GM20431 (cell line): ENCODE results near the gene GMEB2.
"Not testable (repeated sequence)": the region's sequence is repeated elsewhere in the genome, so short reads cannot be mapped to it uniquely, and the experiment has no call there.

Experiments used
- in situ Hi-C: fragments of 300-500 bp; cut with MseI, MboI; formaldehyde crosslinking; loops from one replicate; pipeline ENCODE4 v1.15.0; 2020; ENCODE audit warnings: low sequenced_read_pairs; ENCODE audit not compliant: unreplicated experiment

GMEB2 gene

DNA sequence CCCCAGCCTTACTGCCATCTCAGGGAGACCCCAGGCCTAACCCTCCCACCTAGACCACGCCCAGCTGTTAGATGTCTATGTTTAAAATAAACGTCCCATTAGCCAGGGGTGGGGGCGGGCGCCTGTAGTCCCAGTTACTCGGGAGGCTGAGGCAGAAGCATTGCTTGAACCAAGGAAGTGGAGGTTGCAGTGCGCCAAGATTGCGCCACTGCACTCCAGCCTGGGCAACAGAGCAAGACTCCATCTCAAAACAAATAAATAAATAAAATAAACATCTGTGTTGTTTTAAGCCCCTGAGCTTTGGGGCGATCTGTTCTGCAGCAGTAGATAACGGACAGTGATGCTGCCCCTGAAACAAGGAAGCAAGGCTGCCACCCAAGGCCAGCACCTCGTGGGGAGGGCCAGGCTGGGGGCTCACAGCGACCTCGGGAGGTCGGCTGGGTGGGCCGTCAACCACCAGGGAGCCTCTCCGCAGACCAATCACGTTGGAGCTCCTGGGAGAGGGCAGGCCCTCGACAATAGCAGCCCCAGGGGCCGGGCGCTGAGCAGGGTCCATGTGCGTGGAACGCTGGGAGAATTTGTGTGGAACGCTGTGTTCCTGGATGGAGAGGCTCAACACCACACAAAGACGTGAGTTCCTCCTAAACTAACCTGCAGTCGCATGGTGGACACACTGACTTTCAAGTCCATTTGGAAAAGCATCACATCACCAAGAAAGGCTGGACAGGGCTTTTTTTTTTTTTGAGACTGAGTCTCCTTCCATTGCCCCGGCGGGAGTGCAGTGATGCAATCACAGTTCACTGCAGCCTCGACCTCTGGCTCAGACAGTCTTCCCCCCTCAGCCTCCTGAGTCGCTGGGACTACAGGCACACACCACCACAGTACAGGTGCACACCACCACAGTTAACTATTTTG is 51.8 kb downstream of the GMEB2 start:
- in situ Hi-C loops, result no loop called here

DNA sequence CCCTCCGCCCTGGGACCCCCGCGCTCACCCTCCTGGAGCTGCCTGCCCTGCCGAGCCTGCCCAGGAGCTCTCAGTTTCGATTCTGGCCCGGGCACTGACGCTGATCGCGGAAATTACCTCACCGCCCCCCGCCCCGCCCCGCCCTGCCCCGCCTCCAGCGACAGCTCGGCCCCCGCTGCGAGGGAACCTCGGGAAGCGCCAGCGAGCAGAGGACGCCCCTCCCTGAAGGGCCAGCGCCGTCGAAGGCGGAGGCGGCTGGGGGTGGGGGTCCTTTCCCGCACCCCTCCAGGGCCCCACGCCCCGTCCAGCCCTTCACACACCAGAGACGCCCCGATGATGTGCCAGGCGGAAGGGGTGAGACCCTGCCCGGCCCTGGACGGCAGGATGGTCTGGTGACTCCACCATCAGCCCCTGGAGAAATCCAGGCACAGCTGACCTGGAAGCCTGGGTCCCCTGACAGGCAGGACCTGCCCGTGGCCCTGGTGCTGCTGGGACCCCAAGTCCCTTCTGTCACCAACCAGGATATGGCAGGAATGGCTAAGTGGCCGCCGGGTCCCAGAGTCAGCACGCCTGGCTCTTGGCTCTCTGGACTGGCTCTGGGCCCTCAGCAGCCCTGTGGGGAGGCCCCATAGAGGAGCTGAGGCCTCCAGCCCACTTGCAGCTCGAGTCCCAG is 52.6 kb downstream of the GMEB2 start, which contains the start of gene HELZ2:
Gene HELZ2 (minus strand): TSS at position 84 of the 673 bp plus-strand sequence. CDS start 1,854 bp downstream, outside the sequence.
- in situ Hi-C loops, result no loop called here

DNA sequence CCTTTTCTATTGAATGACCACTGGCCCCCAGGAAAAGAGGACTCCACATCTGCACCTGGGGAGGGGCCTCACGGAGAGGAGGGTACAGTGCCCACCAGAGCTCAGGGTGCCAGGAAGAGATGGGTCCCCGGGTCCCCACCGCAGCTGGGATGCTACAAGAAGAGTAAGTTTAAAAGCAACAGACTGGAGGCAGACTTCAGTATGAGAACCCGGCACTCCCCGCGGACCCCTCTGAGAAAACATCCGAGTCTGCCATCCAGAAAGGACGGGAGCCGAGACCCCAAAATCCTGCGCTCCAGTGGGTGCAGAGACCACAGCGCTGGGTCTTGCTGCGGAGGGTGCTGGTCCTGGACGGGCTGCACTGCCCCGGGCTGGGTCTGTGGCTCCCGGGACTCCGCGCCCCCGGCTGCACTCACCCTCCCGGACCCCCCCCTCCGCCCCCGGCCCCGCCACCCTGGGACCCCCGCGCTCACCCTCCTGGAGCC is 53.2 kb downstream of the GMEB2 start:
- in situ Hi-C loops, result no loop called here

DNA sequence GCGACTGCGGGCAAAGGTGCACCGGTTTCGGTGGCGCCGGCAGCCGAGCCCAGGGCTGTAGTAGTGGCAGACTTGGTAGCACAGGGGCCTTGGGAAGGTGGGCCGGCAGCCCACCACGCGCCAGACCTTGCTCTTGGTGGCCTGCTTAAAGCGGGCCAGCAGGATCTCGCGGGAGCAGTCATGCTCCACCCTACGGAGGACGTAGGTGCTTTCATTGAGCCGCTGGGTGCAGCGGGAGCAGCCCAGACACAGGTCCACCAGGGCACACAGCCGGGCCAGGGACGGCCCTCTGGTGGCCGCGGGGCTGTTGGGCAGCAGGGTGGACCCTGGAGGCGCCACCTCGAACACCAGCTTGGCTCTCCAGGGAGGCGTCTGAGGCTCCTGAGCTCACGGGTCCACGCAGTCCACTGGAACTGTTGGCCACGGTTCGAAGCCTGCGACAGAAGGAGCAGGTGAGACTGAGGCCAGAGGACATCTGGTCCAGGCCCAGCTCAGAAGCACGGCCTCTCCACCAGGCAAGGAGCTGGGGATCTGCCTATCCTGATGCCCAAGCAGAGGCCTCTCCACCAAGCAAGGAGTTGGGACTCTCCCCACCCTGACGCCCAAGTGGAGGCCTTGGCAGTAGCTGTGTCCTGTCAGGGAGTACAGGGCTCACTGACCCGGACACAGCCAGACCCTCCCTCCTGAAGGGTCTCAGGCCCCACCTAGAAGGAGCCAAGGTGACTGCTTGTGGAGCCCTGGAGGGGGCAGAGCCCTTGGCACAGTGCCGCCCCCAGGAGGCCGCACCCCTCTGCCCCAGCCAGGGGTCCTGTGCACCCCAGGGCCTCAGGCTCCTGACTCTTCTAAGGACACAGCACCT is 53.9 kb downstream of the GMEB2 start:
- in situ Hi-C loops, result no loop called here

DNA sequence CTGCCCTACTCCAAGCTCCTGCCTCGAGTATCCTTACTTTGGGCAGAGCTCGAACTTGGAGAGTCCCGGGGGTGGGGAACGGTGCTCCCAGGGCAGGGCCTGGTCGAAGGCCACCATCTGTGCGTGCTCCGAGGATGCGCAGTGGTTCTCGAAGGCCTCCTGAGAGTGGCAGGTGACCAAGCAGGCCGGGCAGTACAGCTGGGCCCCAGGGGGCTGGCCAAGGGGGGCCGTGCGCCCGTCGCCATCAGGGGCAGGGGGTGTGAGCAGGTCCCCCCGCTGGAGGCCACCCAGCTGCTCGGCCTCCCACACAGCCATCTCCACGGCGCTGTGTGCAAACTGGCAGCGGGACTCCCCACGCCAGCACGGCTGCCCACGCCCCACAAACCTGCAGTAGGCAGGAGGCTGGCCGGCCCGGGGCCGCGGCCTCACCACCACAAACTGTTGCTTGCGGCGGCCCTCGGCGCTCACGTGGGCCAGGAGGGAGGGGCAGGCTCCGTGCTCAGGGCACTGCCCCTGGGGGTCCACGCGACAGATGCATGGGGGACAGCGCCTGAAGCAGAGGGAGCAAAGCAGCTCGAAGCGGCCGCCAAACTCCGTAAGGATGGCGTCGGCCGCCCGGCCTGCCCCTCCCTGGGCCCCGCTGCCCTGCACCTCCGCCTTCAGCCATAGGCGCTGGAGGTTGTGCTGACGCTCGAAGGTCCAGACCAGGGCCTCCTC is 54.7 kb downstream of the GMEB2 start:
- in situ Hi-C loops, result no loop called here

DNA sequence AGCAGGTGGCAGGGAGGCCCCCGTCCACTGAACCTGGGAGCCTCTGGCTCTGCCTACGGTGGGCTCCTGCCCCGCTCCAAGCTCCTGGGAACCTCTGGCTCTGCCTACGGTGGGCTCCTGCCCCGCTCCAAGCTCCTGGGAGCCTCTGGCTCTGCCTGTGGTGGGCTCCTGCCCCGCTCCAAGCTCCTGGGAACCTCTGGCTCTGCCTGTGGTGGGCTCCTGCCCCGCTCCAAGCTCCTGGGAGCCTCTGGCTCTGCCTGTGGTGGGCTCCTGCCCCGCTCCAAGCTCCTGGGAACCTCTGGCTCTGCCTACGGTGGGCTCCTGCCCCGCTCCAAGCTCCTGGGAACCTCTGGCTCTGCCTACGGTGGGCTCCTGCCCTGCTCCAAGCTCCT is 55.8 kb downstream of the GMEB2 start:
- in situ Hi-C loops, result not testable (repeated sequence)

DNA sequence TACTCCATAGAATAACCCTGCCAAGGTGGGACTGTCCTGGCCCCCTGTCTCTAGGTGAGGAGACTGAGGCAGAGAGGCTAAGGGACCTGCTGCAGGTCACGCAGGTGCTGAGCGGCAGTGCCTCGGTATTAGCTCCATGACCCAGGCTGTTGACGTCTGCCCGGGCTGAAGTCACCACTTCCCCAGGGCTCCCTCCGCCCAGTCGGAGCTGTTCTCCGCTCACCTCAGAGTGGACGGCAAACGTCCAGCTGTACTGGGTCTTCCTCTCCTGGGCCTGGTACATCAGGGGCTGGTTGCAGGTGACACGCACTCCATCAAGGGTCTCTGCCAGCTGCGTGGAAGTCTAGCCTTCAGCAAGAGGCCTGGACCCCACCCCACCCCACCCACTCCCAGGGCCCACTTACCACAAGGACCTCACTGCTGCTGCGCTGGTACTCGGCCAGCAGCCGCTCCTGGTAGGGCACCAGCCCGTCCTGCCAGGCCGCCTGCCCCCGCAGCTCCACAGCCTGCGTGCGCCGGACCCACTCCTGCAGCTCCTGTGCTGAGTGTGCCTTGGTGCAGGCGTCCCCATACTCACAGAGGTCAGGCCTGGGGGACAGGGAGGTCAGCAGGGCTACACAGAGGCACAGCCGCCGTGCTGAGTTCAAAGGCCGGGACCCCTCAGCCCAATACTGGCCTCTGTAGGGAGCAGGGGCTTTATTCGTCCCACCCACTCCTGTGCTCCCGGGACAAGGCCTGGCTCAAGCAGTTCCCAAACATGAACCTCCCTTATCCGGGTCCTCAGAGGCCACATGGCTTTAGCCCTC is 56.4 kb downstream of the GMEB2 start:
- in situ Hi-C loops, result no loop called here

DNA sequence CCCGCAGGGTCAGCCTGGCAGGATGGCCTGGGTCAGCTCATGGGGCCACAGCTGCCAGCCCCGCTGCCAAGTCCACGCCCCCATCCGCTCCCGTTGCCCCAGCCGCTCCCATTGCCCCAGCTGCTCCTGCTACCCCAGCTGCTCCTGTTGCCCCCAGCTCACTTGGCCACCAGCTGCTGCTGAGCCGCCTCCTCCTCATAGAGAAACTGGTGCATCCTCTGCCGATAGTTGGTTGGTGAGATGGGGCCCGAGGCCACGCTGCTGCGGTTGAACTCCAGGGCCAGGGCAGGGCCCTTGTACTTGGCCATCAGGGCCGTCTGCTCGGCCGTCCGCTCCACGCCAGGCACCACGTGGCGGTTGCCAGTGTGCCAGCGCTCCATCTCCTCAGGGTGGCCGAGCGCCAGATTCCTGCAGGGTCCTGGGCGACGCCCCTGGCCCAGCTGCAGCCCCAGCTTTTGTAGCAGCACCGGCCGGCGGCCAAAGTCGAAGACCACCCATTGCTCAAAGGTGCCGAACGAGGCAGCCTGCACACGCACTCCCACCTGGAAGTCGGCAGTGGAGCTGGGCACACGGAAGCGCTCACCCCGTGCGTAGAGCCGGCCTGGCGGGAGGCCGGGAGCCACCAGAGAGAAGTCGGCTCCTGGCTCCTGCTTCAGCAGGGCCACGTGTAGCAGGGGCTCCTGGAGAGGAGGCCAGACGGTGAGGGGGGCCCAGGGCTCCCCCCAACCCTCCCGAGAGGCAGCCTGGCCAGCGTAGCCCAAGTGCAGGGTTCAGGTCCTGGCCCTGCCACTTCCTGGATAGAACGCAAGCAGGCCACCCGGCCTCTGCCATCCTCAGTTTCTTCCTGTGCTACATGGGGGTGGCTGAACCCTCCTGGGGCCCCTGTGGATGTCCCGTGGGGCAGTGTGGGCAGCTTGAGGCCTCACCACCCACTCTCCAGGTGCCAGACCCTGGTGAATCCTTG is 57.6 kb downstream of the GMEB2 start:
- in situ Hi-C loops, result no loop called here

DNA sequence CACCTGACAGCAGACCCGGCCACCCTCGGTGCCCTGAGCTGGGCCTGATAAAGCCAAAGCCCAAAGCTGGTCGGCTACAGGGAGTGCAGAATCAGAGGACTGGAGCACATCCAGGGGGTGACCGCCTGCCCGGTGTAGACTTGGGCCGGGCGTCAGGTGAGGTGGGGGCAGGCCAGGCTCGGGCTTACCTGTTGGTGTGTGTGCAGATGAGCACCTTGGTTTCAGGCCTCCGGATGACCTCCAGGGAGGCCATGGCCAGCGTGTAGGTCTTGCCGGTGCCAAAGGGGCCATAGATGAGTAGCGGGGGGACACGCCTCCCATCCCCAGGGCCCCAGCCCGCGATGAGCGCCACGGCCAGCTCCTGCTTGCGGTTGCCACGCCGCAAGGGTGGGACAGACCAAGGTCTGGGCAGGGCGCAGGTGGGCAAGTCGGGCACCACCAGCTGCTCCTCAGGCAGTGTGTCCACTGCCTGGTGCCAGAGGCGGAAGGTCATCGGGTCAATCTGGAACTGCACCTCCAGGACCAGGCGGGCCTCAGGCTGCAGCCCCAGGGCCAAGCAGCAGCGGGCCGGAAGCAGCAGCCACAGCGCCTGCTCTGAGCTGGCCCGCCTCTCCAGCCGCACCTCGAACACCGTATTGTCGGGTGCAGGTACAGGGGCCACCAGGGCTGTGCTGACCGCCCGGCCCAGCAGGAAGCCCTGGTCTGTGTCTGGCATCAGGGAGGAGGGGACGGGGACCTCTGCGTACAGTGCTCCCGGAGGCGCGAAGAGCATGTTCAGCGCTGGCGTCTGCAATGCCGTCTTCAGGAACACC is 58.5 kb downstream of the GMEB2 start:
- in situ Hi-C loops, result no loop called here

DNA sequence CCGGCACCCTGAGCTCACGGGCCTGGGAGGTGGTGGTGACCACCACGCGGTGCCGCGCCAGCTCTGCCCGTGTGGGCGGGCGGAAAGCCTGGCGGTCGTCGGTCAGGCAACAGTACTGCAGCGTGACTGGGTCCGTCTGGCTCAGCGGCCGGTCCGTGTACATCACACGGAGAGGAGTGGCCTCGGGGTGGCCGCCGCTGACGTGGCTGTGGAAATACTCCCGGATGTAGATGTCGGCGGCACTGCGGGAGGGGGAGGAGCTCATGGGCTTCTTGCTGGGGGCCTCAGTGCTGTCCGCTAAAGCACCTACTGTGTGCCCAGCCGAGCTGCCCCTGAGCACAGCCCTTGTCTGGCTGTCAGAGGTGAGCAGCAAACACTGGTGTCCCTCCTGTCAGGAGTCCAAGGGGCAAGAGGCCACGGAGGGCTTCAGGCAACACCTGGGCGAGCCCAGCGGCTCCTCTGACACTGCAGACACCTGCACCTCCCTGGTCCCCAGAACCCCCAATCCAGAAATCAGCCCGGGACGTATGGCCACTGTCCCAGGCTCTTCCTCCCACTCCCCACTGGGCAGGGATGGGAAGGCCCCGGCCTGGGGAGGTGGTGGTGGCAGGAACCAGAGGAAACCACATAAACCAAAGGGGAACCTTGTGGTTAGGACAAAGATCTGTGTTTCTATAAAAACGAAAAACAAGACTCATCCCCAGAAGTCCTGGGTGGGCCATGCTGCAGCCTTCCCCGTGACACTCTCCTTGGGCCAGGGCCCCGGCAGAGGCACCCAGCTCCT is 59.3 kb downstream of the GMEB2 start:
- in situ Hi-C loops, result no loop called here

DNA sequence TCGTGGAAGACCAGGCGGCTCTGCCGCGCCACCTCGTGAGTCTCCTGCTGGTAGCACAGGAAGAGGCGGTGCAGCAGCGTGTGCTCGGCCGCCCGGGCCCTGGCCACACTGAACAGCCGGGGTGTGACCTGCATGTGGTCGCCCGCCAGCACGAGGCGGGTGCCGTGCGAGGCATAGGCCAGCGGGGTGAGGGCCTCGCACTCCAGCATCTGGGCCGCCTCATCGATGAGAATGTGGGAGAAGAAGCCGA is 59.8 kb downstream of the GMEB2 start:
- in situ Hi-C loops, result no loop called here

DNA sequence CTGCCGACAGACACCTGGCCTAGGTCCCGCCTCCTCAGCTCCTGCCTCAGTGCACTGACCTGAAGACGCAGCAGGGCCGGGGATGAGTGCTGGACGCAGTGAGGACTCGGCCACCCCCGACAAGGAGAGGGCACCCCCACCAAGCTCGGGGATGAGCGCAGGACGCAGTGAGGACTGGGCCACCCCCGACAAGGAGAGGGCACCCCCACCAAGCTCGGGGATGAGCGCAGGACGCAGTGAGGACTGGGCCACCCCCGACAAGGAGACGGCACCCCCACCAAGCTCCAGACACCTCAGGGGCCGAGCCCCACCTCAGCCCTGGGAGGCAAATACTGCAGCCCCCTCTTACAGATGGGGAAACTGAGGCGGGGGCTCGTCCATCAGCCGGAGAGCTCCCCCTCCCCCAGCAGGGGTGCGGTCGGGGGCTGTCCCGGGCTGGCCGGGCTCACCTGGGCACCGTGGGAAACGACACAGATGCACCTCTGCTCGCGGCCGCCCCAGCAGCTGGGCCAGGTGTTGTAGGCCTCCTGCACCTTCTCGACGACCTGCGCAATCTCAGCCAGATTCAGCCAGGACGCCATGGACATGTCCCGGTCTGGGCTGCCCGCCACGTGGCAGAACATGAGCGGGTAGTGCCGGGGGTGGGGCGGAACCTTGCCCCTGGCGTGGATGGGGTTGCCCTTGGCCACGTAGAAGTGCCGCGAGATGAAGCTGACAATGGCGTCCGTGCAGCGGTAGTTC is 60.3 kb downstream of the GMEB2 start:
- in situ Hi-C loops, result no loop called here

DNA sequence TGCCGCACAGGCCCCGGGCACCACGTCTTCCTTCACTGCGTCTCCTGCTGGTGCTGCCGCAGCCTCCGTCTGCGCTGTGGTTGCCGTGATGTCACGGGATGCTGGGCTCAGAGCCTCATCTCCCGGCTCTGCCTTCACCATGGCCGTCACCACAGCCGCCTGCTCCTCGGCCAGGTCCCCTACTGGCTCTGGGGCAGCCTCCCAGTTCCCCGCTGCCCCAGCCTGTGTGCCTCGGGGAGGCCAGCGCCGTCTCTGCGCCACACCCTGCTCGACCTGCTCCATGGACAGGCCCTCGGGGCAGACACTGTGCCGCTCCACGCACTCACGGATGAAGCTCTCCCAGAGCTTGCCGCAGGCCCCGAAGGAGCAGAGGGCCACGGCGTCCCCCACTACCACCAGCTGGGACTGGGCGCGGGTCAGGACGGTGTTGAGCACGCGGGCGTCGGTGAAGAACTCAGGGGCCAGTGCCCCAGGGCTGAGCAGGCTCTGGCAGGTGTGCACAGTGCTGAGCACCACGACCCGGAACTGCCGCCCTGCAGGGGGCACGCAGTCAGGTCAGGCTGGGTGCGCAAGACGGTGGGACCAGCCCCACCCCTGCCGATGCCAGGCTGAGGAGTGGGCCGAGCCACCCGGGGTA is 61.1 kb downstream of the GMEB2 start:
- in situ Hi-C loops, result no loop called here

DNA sequence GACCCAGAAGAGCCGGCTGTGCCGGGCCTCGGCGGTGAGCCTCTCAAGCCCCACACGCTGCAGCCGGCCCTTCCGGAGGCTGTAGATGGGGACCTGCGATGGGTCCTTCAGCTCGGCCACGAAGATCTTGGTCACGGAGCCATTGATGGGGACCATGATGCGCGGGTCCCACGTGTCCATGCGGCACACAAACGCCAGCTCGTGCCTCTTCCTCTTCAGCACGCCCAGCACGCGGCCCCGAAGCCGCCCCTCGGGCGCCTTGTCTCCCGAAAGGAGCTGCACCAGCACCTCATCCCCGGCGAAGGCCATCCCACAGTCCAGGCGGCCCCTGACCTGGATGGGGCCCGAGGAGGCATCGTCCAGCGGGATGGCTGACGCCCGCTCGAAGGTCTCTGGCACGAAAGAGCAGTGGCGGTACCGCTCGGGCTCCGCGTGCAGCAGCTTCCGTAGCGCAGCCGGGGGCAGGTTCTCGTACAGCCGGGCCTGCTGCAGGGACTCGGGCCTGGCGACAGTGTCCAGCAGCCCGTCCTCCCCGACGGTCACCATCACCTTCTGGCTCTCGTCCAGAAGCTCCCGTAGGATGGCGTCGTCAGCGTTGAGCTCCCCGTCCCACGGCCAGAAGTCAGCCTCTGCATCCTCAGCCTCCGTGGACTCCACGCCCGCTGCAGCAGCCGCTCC is 61.7 kb downstream of the GMEB2 start:
- in situ Hi-C loops, result no loop called here
